Nephron (organoid): ENCODE results near the gene SF1.

Experiments
- H3K27ac Mint-ChIP-seq, 3 experiments: 2 replicates each; pipeline ENCODE4 v1.8.0; 2020; ENCODE audit warnings: mixed read lengths in 3 of 3, mild to moderate bottlenecking in 2 of 3, moderate library complexity in 1 of 3
- H3K27me3 Mint-ChIP-seq: 2 replicates; pipeline ENCODE4 v1.8.0; 2021; ENCODE audit warnings: low read depth, mild to moderate bottlenecking, moderate library complexity, mixed read lengths
- H3K36me3 Mint-ChIP-seq: 2 replicates; pipeline ENCODE4 v1.8.0; 2020; ENCODE audit warnings: low read depth, mixed read lengths
- H3K4me1 Mint-ChIP-seq: 2 replicates; pipeline ENCODE4 v1.8.0; 2020; ENCODE audit warnings: mixed read lengths
- H3K4me3 Mint-ChIP-seq, 3 experiments: 2 replicates each; pipeline ENCODE4 v1.8.0; 2020; ENCODE audit warnings: mild to moderate bottlenecking in 3 of 3, mixed read lengths in 3 of 3, moderate library complexity in 2 of 3
- H3K9me3 Mint-ChIP-seq: 2 replicates; pipeline ENCODE4 v1.8.0; 2020; ENCODE audit warnings: mixed read lengths
- TF ChIP-seq, protein P1 (sequence below), 3 experiments: fragments of 200-600 bp; sonication (generic); IDR thresholded peaks; one replicate each; pipeline ENCODE4 v1.5.0; 2021; ENCODE audit warnings: antibody characterized with exemption in 3 of 3; ENCODE audit not compliant: unreplicated experiment in 3 of 3

The SF1 gene

DNA sequence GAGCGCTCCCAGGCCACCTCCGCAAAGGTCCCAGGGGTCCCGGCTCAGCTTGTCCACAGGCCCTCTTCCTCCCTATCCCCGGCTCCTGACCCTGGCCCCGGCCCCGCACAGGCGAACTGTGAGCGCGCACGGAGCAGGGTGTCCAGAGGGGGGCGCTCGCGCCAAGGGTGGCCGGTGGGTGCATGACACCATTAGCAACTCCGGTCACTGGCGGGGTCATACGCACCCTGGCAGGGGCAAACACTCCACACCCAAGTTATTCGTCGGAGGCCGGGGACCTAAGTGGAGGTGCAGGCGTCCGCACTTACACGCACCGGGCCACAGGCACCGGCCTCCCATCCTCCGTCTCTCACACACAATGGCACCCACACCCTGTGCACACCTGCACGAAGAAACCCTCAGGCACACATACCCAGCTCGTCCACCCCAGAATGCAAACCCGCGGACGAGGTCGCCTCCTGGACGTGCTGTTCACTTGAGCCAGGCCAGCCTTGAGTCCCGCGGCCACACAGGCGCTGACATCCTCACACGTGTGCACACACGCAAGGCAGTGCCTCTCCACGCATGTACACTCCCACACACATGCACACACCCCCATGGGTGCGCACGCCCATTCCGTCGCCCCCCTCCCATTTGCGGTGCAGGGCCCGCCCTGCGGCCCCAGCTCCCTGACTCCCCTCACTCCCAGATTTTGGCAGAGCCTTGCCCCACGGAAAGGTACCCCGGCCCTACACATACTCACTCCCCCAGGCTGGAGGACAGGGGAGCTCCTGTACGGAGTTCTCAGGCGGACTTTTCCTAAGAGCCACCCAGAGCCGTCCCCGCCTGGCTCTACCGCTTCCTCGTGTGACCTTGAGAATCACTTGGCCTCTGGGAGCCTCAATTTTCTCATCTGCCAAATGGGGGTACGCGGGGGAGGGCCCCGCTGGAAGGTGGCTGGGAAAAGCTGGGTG lies 34.5 kb downstream of the SF1 start, which contains the start of gene RASGRP2:
TSS of gene RASGRP2 (minus strand) at position 552 of the 953 bp plus-strand sequence. CDS start 1,276 bp downstream, outside the sequence.
- H3K9me3 Mint-ChIP-seq, result no peaks in the 10 kb centered on the region
- H3K36me3 Mint-ChIP-seq, result no peaks in the 10 kb centered on the region
- peak within 1 kb of the TSS in 2 of 3 experiments; percentile 21 to 58 for H3K27ac Mint-ChIP-seq
- H3K27me3 Mint-ChIP-seq, result peaks cover 64% of the 10 kb centered on the region
- peaks cover 15% of the 10 kb centered on the region for H3K4me1 Mint-ChIP-seq
- TF ChIP-seq, protein P1, sequence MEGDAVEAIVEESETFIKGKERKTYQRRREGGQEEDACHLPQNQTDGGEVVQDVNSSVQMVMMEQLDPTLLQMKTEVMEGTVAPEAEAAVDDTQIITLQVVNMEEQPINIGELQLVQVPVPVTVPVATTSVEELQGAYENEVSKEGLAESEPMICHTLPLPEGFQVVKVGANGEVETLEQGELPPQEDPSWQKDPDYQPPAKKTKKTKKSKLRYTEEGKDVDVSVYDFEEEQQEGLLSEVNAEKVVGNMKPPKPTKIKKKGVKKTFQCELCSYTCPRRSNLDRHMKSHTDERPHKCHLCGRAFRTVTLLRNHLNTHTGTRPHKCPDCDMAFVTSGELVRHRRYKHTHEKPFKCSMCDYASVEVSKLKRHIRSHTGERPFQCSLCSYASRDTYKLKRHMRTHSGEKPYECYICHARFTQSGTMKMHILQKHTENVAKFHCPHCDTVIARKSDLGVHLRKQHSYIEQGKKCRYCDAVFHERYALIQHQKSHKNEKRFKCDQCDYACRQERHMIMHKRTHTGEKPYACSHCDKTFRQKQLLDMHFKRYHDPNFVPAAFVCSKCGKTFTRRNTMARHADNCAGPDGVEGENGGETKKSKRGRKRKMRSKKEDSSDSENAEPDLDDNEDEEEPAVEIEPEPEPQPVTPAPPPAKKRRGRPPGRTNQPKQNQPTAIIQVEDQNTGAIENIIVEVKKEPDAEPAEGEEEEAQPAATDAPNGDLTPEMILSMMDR (IDR thresholded peaks at IDR 0.05; ENCODE audit: unreplicated experiment in 3 of 3), result peak in 1 of 3 experiments; percentile 40
- peak within 1 kb of the TSS; percentile 80 to 87 (median 82) for H3K4me3 Mint-ChIP-seq

DNA sequence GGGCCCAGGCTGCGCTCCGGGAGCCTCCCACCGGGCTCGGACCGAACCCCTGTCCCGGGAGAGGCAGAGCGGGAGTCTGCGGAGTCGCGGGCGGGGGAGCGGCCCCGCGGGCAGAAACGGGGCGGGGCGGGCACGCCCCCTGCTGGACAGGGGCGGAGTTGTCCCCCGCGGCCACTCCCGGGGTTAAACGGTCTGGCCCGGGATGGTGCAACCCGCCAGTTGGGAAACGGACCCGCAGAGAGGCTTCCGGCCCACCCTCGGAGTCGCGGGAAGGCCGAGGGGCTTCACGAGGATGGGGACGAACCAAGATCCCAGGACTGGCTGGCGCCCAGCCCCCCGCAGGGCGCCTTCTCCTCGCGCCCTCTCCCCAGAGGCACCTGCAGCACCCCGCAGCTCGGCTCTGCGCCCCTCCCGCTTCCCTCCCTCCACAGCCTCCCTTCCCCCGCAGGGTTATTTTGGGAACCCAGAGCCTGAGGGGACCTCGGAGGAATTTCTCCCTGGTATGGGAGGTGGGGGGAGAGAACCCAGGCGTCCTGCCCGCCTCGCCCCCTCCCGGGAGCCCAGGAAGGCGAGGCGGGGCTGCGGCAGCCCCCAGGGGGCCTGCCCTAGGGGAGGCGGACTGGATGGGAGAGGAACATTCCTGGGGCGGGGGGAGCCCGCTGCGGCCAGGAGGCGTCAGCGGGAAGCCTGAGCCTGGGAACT lies 35.3 kb downstream of the SF1 start:
- peaks cover 10% of the 10 kb centered on the region for H3K4me1 Mint-ChIP-seq
- no peaks in the 10 kb centered on the region for H3K36me3 Mint-ChIP-seq
- TF ChIP-seq, protein P1 (IDR thresholded peaks at IDR 0.05; ENCODE audit: unreplicated experiment in 3 of 3), result peak; percentile 85 to 92 (median 89)
- no peaks in the 10 kb centered on the region for H3K9me3 Mint-ChIP-seq
- H3K27me3 Mint-ChIP-seq, result peaks cover 66% of the 10 kb centered on the region
- H3K27ac Mint-ChIP-seq, result no peak overlapping the region
- no peak overlapping the region for H3K4me3 Mint-ChIP-seq

DNA sequence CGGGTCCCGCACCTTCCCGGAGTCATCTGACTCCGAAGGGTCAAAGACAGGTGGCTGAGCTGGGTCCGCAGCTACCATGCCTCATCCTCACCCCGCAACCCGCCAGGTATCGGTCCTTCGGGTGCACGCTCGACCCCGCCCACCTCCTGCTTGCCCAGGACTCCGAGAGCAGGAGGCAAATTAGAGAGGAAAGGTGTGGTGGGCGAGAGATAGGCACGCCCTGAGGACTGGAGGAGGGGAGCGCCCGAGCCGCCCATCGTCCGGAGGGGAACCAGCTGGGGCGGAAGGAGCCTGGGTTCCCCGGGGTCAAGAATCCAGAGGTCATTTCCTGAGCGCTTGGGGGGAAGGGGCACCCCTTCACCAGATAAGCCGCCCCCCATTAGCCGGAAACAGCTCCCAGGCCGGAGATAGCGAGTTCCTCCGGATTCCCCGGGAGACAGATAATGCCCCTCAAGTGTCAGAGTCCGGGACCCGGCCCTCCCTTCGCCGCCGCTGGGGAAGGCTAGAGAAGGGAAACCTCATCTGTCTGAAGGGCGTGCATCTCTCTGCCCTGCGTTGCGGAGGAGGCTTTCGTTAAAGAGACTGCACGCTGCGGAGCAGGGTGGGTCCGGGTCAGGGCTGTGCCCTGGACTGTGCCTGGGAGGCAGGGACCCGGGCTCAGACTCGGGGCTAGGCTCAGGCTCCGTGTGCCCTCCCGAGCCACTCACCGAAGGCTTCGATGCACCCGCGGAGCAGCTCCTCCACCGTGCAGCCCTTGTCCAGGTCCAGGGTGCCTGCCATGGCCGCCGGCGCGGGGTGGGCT lies 36.1 kb downstream of the SF1 start:
- Mint-ChIP-seq H3K4me1 (peaks cover 8% of the 10 kb centered on the region), H3K4me3 (peak overlapping the region; percentile 58 to 62 (median 61)), H3K36me3 (no peaks in the 10 kb centered on the region), H3K27ac (no peak overlapping the region), H3K27me3 (peaks cover 63% of the 10 kb centered on the region), H3K9me3 (no peaks in the 10 kb centered on the region)
- TF ChIP-seq, protein P1 (IDR thresholded peaks at IDR 0.05; ENCODE audit: unreplicated experiment in 3 of 3), result no peak

DNA sequence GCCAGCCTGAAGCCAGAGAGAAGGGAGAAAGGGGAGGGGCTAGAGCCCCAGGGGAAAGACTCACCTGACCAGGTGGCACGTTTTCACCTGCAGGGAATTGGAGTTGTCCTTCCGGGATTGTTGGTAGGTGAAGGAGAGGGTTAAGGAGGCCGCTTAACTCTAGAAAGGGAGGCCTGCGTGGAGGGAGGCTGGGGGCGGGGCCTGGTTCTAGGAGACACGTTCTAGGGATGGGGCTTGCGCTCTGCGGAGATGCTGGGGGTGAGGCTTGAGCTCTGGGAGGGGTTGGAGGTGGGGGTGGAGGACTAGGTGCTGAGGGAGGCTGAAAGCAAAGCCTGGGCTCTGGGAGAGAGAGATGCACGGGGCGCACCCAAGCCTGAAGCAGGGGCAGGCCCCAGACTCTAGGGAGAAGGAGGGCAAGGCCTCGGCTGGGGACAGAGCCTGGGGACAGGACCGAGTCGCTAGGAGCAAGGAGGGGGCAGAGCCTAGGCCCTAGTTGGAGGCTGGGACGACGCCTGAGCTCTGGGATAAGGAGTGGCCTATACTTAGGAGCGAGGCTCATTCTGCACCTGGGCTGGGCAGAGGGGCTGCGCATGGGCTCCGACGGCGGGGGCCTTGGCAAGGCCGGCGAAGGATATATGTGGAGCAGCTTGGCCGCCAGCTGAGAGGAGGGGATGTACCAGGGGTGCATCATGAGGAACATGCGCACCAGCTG lies 36.8 kb downstream of the SF1 start:
- TF ChIP-seq, protein P1 (IDR thresholded peaks at IDR 0.05; ENCODE audit: unreplicated experiment in 3 of 3), result no peak
- Mint-ChIP-seq H3K36me3 (no peaks in the 10 kb centered on the region), H3K4me3 (peak overlapping the region; percentile 50 to 62 (median 61)), H3K27me3 (peaks cover 56% of the 10 kb centered on the region), H3K27ac (no peak overlapping the region), H3K4me1 (peaks cover 8% of the 10 kb centered on the region), H3K9me3 (no peaks in the 10 kb centered on the region)

DNA sequence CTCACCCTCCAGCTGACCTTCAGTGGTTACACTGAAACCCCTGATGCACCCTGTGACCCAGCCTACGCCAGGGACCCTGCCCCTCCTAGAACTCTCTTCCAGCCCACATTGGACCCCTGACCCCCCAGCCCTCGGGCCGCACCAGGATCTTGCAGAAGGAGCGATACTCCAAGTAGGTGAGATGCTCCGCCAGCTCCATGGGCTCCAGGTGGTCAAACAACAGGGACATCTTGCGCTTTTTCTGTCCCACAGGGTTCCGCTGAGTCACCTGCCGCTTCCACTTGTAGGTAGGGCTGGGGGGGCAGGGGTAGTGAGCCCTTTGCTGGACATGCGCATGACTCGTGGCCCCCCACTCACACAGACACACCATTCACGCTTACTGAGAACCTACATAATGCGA lies 38.5 kb downstream of the SF1 start:
- H3K4me1 Mint-ChIP-seq, result peaks cover 13% of the 10 kb centered on the region
- no peak overlapping the region for H3K27ac Mint-ChIP-seq
- H3K36me3 Mint-ChIP-seq, result no peaks in the 10 kb centered on the region
- TF ChIP-seq, protein P1 (IDR thresholded peaks at IDR 0.05; ENCODE audit: unreplicated experiment in 3 of 3), result no peak
- H3K4me3 Mint-ChIP-seq, result no peak overlapping the region
- peaks cover 57% of the 10 kb centered on the region for H3K27me3 Mint-ChIP-seq
- H3K9me3 Mint-ChIP-seq, result no peaks in the 10 kb centered on the region
